ENCODE results near the gene XPR1. TPM values are rescaled to one million over a fixed set of nuclear protein-coding genes. Genes with fewer than 3 reads are reported as not detected.

The XPR1 gene
- total RNA-seq, 2 donors from 2014 or later: 39.3 to 50.9 TPM

DNA sequence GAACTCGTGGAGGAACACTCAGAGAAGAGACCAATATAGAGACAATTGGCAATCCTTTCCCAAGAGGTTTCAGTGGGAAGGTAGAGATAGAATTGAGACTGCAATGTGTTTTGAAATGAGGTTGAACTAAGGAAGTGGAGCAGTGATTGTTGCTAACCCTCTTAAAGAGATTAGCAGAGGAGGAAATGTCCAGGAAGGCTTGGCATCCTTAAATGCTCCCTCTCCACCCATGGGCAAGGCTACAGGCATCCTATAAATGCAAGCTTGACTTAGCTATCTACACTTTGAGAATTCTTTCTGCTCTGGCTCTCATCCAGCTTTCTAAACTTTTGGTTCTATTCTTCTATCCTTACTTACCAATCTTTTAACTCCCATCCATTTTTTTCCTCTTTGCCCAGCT, 30.3 kb upstream of the XPR1 start:
- no peak overlapping the region for H3K27ac ChIP-seq (ENCODE audit: low read depth, low read length)
- Mint-ChIP-seq H3K4me3 (no peak overlapping the region), H3K9me3 (no peaks in the 10 kb centered on the region), H3K27me3 (ENCODE audit: insufficient read depth) (peaks cover 18% of the 10 kb centered on the region), H3K36me3 (ENCODE audit: low read depth) (no peaks in the 10 kb centered on the region), H3K27ac (no peak overlapping the region), H3K4me1 (peaks cover 18% of the 10 kb centered on the region)
- H3K9me3 ChIP-seq (ENCODE audit: control insufficient read depth, low read length): no peaks in the 10 kb centered on the region
- H3K9ac ChIP-seq (ENCODE audit: extremely low read depth, low read length, poor library complexity, severe bottlenecking): no peak overlapping the region
- 93 to 100% methylated on average over 1 of the region's 1 CpG for WGBS, 2 experiments (ENCODE audit: insufficient coverage in 1 of 2, insufficient read length in 1 of 2)
- TF ChIP-seq, protein P1, sequence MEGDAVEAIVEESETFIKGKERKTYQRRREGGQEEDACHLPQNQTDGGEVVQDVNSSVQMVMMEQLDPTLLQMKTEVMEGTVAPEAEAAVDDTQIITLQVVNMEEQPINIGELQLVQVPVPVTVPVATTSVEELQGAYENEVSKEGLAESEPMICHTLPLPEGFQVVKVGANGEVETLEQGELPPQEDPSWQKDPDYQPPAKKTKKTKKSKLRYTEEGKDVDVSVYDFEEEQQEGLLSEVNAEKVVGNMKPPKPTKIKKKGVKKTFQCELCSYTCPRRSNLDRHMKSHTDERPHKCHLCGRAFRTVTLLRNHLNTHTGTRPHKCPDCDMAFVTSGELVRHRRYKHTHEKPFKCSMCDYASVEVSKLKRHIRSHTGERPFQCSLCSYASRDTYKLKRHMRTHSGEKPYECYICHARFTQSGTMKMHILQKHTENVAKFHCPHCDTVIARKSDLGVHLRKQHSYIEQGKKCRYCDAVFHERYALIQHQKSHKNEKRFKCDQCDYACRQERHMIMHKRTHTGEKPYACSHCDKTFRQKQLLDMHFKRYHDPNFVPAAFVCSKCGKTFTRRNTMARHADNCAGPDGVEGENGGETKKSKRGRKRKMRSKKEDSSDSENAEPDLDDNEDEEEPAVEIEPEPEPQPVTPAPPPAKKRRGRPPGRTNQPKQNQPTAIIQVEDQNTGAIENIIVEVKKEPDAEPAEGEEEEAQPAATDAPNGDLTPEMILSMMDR (conservative IDR thresholded peaks at IDR 0.05): no peak
- H3K4me3 ChIP-seq (ENCODE audit: low read length): no peak overlapping the region
- H3K4me1 ChIP-seq (ENCODE audit: control insufficient read depth, insufficient read depth, low read length): peaks cover 6% of the 10 kb centered on the region
- H3K27me3 ChIP-seq (ENCODE audit: control insufficient read depth, insufficient read depth, low read length, poor library complexity, severe bottlenecking): peaks cover 9% of the 10 kb centered on the region
- H3K36me3 ChIP-seq (ENCODE audit: control insufficient read depth, insufficient read depth, low read length): no peaks in the 10 kb centered on the region
- DNase-seq: no peak

DNA sequence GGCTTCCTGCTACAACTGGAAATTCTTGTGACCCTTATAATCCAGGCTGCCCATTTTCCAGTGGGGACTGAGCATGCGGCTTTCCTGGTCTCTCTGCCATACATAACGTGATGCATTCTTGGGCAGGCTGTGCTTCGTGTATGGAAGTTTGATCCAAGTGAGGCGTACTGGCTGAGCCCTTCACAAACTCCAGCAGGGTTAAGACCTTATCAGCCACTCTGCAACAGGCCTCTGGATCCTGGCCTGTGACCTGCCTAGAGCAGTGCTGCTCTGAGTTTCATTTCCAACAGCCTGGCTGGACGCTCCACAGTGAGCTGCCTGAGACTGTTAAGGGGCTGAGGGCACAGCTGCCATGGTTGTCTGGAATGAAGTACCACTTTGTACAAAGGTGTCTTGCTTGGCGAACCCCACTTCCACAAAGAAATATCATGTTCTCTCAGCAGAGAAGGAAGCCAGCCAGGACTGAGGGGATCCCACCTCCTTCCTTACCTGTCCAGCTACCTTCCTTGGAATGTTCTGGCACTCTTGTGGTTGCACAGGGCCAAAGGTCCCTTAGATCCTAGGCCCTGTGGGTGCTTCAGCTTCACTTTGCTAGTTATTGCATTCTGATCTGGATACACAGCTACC, 28.5 kb upstream of the XPR1 start:
- TF ChIP-seq, protein P1 (conservative IDR thresholded peaks at IDR 0.05): no peak
- DNase-seq: no peak
- Histone ChIP-seq H3K27ac (ENCODE audit: low read depth, low read length) (no peak overlapping the region), H3K27me3 (ENCODE audit: control insufficient read depth, insufficient read depth, low read length, poor library complexity, severe bottlenecking) (peaks cover 9% of the 10 kb centered on the region), H3K36me3 (ENCODE audit: control insufficient read depth, insufficient read depth, low read length) (no peaks in the 10 kb centered on the region), H3K4me3 (ENCODE audit: low read length) (no peak overlapping the region), H3K4me1 (ENCODE audit: control insufficient read depth, insufficient read depth, low read length) (peaks cover 6% of the 10 kb centered on the region), H3K9me3 (ENCODE audit: control insufficient read depth, low read length) (no peaks in the 10 kb centered on the region), H3K9ac (ENCODE audit: extremely low read depth, low read length, poor library complexity, severe bottlenecking) (no peak overlapping the region)
- no peak overlapping the region for H3K27ac Mint-ChIP-seq
- H3K36me3 Mint-ChIP-seq (ENCODE audit: low read depth): no peaks in the 10 kb centered on the region
- H3K4me1 Mint-ChIP-seq: peaks cover 13% of the 10 kb centered on the region
- no peaks in the 10 kb centered on the region for H3K9me3 Mint-ChIP-seq
- H3K4me3 Mint-ChIP-seq: no peak overlapping the region
- H3K27me3 Mint-ChIP-seq (ENCODE audit: insufficient read depth): peaks cover 18% of the 10 kb centered on the region
- WGBS, 2 experiments (ENCODE audit: insufficient coverage in 1 of 2, insufficient read length in 1 of 2): 89 to 91% methylated on average over 5 to 6 of the region's 6 CpGs

DNA sequence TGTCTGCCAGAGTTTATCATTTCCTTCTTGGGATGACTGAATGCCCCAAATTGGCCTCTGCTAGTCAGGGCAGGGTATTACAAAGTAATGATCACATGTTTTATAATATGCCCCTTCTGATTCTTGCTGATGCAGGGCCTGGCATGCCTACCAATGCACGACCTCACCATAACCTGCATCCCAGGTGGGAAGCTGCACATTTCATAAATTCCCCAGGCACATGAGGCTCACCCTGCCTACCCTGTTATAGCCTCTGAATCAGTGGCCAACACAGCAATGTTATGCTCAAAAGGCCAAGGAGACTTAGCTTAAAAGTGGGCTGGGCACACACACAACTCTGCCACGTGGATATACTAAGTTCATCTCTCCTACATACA, 28.0 kb upstream of the XPR1 start:
- Mint-ChIP-seq H3K4me1 (peaks cover 8% of the 10 kb centered on the region), H3K27me3 (ENCODE audit: insufficient read depth) (peaks cover 18% of the 10 kb centered on the region), H3K4me3 (no peak overlapping the region), H3K9me3 (no peaks in the 10 kb centered on the region), H3K36me3 (ENCODE audit: low read depth) (no peaks in the 10 kb centered on the region), H3K27ac (no peak overlapping the region)
- H3K9ac ChIP-seq (ENCODE audit: extremely low read depth, low read length, poor library complexity, severe bottlenecking): no peak overlapping the region
- H3K27me3 ChIP-seq (ENCODE audit: control insufficient read depth, insufficient read depth, low read length, poor library complexity, severe bottlenecking): peaks cover 9% of the 10 kb centered on the region
- no peaks in the 10 kb centered on the region for H3K36me3 ChIP-seq (ENCODE audit: control insufficient read depth, insufficient read depth, low read length)
- DNase-seq: no peak
- H3K4me1 ChIP-seq (ENCODE audit: control insufficient read depth, insufficient read depth, low read length): peaks cover 4% of the 10 kb centered on the region
- 96% methylated on average over 2 of the region's 2 CpGs; no CpG with 5 or more reads in 1 of the 2 experiments for WGBS, 2 experiments (ENCODE audit: insufficient coverage in 1 of 2, insufficient read length in 1 of 2)
- no peaks in the 10 kb centered on the region for H3K9me3 ChIP-seq (ENCODE audit: control insufficient read depth, low read length)
- no peak overlapping the region for H3K27ac ChIP-seq (ENCODE audit: low read depth, low read length)
- H3K4me3 ChIP-seq (ENCODE audit: low read length): no peak overlapping the region
- TF ChIP-seq, protein P1 (conservative IDR thresholded peaks at IDR 0.05): no peak
